H9 (cell line): Measurements from ENCODE around the gene FAM222B. TPM values are rescaled to one million over a fixed set of nuclear protein-coding genes. Genes with fewer than 3 reads are reported as not detected.

Experiments used
- DNase-seq: peaks from one replicate; pipeline ENCODE4 v3.0.0-alpha.2; 2017
- H2AFZ ChIP-seq: one replicate; pipeline ENCODE4 v1.6.1; 2013; ENCODE audit warnings: mild to moderate bottlenecking, low read length, control low read depth, moderate library complexity
- H2AK5ac ChIP-seq: 2 replicates; pipeline ENCODE4 v1.6.1; 2013; ENCODE audit warnings: low read length, control low read depth, mixed read lengths; ENCODE audit not compliant: insufficient read length
- H2BK120ac ChIP-seq: one replicate; pipeline ENCODE4 v1.6.1; 2013; ENCODE audit warnings: low read depth, mild to moderate bottlenecking, low read length, control low read depth, inconsistent platforms; ENCODE audit not compliant: poor library complexity, severe bottlenecking
- H2BK12ac ChIP-seq: 2 replicates; pipeline ENCODE4 v1.6.1; 2013; ENCODE audit warnings: low read length, control low read depth, mixed read lengths, low read depth; ENCODE audit not compliant: insufficient read length
- H2BK15ac ChIP-seq: 2 replicates; pipeline ENCODE4 v1.6.1; 2013; ENCODE audit warnings: low read depth, low read length, control low read depth
- H2BK20ac ChIP-seq: one replicate; pipeline ENCODE4 v1.6.1; 2013; ENCODE audit warnings: low read depth, mild to moderate bottlenecking, low read length, control low read depth, inconsistent platforms; ENCODE audit not compliant: poor library complexity, severe bottlenecking
- H2BK5ac ChIP-seq: 2 replicates; pipeline ENCODE4 v1.6.1; 2013; ENCODE audit warnings: low read length, control low read depth, mixed read lengths; ENCODE audit not compliant: insufficient read length
- H3K14ac ChIP-seq: 2 replicates; pipeline ENCODE4 v1.6.1; 2013; ENCODE audit warnings: low read length, control low read depth; ENCODE audit not compliant: insufficient read depth
- H3K18ac ChIP-seq: 2 replicates; pipeline ENCODE4 v1.6.1; 2013; ENCODE audit warnings: low read depth, mild to moderate bottlenecking, mixed read lengths, low read length, control low read depth; ENCODE audit not compliant: insufficient read length
- H3K23ac ChIP-seq: 2 replicates; pipeline ENCODE4 v1.6.1; 2013; ENCODE audit warnings: low read length, control low read depth, mixed read lengths, low read depth; ENCODE audit not compliant: insufficient read length
- H3K23me2 ChIP-seq: 2 replicates; pipeline ENCODE4 v1.6.1; 2013; ENCODE audit warnings: low read depth, mild to moderate bottlenecking, mixed read lengths, low read length, control low read depth; ENCODE audit not compliant: insufficient read length, poor library complexity, severe bottlenecking
- H3K27ac ChIP-seq: 2 replicates; pipeline ENCODE4 v1.5.1; 2013; ENCODE audit warnings: low read length, control low read depth, mixed read lengths, low read depth; ENCODE audit not compliant: insufficient read length
- H3K27me3 ChIP-seq: 2 replicates; pipeline ENCODE4 v1.6.1; 2013; ENCODE audit warnings: low read length, control low read depth, inconsistent platforms; ENCODE audit not compliant: insufficient read depth
- H3K4ac ChIP-seq: 2 replicates; pipeline ENCODE4 v1.6.1; 2013; ENCODE audit warnings: low read depth, mild to moderate bottlenecking, control low read depth, inconsistent platforms, low read length, moderate library complexity
- H3K4me1 ChIP-seq: 2 replicates; pipeline ENCODE4 v1.6.1; 2013; ENCODE audit warnings: low read length, control low read depth, inconsistent platforms; ENCODE audit not compliant: insufficient read depth
- H3K4me2 ChIP-seq: 2 replicates; pipeline ENCODE4 v1.6.1; 2013; ENCODE audit warnings: low read length, control low read depth, mixed read lengths; ENCODE audit not compliant: insufficient read length, insufficient read depth
- H3K56ac ChIP-seq: 2 replicates; pipeline ENCODE4 v1.6.1; 2013; ENCODE audit warnings: low read depth, mild to moderate bottlenecking, mixed read lengths, low read length, control low read depth; ENCODE audit not compliant: insufficient read length
- H3K79me1 ChIP-seq: 2 replicates; pipeline ENCODE4 v1.6.1; 2013; ENCODE audit warnings: low read depth, mild to moderate bottlenecking, moderate library complexity, low read length, control low read depth, inconsistent platforms; ENCODE audit not compliant: insufficient read depth, poor library complexity, severe bottlenecking
- H3K79me2 ChIP-seq: 2 replicates; pipeline ENCODE4 v1.6.1; 2013; ENCODE audit warnings: low read length, control low read depth, inconsistent platforms; ENCODE audit not compliant: insufficient read depth
- H3K9ac ChIP-seq: 2 replicates; pipeline ENCODE4 v1.6.1; 2013; ENCODE audit warnings: low read length, control low read depth, mixed read lengths; ENCODE audit not compliant: insufficient read length; ENCODE audit errors: extremely low read depth
- H3K9me3 ChIP-seq: one replicate; pipeline ENCODE4 v1.6.1; 2013; ENCODE audit warnings: low read depth, low read length, inconsistent platforms; ENCODE audit not compliant: control insufficient read depth
- H3T11ph ChIP-seq: one replicate; pipeline ENCODE4 v1.6.1; 2013; ENCODE audit warnings: mild to moderate bottlenecking, low read length, control low read depth, inconsistent platforms
- H4K20me1 ChIP-seq: one replicate; pipeline ENCODE4 v1.6.1; 2013; ENCODE audit not compliant: control insufficient read depth, insufficient read length, insufficient read depth
- H4K5ac ChIP-seq: 2 replicates; pipeline ENCODE4 v1.6.1; 2013; ENCODE audit warnings: low read depth, mild to moderate bottlenecking, mixed read lengths, low read length, control low read depth; ENCODE audit not compliant: insufficient read length
- H4K8ac ChIP-seq: replicated peaks from 2 replicates; pipeline ENCODE4 v1.6.1; 2013; ENCODE audit warnings: low read length, control low read depth, mixed read lengths, low read depth; ENCODE audit not compliant: insufficient read length
- H4K91ac ChIP-seq: 2 replicates; pipeline ENCODE4 v1.6.1; 2013; ENCODE audit warnings: low read depth, mild to moderate bottlenecking, moderate library complexity, mixed read lengths, low read length, control low read depth; ENCODE audit not compliant: insufficient read length
- H3K27ac Mint-ChIP-seq, 3 experiments: 2 replicates in 2 of 3; 3 replicates in 1 of 3; pipeline ENCODE4 v1.8.0; 2020 to 2021; ENCODE audit warnings: mixed read lengths in 3 of 3, mild to moderate bottlenecking in 1 of 3, moderate library complexity in 1 of 3
- H3K27me3 Mint-ChIP-seq: 2 replicates; pipeline ENCODE4 v1.8.0; 2021; ENCODE audit warnings: low read depth, mild to moderate bottlenecking, moderate library complexity, mixed read lengths
- H3K36me3 Mint-ChIP-seq, 3 experiments: 2 replicates in 2 of 3; 3 replicates in 1 of 3; pipeline ENCODE4 v1.8.0; 2020 to 2021; ENCODE audit warnings: low read depth in 3 of 3, mixed read lengths in 3 of 3; ENCODE audit not compliant: insufficient read depth in 1 of 3
- H3K4me1 Mint-ChIP-seq, 2 experiments: 2 replicates each; pipeline ENCODE4 v1.8.0; 2020; ENCODE audit warnings: mixed read lengths in 2 of 2
- H3K4me3 Mint-ChIP-seq, 2 experiments: 2 replicates in 1 of 2; 3 replicates in 1 of 2; pipeline ENCODE4 v1.8.0; 2020 to 2021; ENCODE audit warnings: mild to moderate bottlenecking in 2 of 2, mixed read lengths in 2 of 2, moderate library complexity in 1 of 2
- H3K9me3 Mint-ChIP-seq, 2 experiments: 2 replicates in 1 of 2; 3 replicates in 1 of 2; pipeline ENCODE4 v1.8.0; 2020; ENCODE audit warnings: mild to moderate bottlenecking in 2 of 2, mixed read lengths in 2 of 2, moderate library complexity in 1 of 2
- CTCF ChIP-seq: fragments of 200-600 bp; sonication (generic); conservative IDR thresholded peaks from 3 replicates; pipeline ENCODE4 v1.8.0; 2021; ENCODE audit warnings: antibody characterized with exemption, mild to moderate bottlenecking
- WGBS: extraction: QIAGEN DNeasy Blood & Tissue Kit; methylation state at CpG from one replicate; pipeline ENCODE4 v1.1.7; 2013; ENCODE audit warnings: missing lambda C conversion rate, low lambda C conversion rate, mixed read lengths; ENCODE audit not compliant: insufficient read length; ENCODE audit errors: extremely low coverage; 5-methylcytosine and 5-hydroxymethylcytosine counted together
- total RNA-seq: library from RNA; stranded (reverse); gene quantifications from 2 replicates; pipeline ENCODE4 v1.2.1, GENCODE V29; 2021

FAM222B gene
- total RNA-seq, 1 experiment from 2014 or later, result 76.1 TPM

DNA sequence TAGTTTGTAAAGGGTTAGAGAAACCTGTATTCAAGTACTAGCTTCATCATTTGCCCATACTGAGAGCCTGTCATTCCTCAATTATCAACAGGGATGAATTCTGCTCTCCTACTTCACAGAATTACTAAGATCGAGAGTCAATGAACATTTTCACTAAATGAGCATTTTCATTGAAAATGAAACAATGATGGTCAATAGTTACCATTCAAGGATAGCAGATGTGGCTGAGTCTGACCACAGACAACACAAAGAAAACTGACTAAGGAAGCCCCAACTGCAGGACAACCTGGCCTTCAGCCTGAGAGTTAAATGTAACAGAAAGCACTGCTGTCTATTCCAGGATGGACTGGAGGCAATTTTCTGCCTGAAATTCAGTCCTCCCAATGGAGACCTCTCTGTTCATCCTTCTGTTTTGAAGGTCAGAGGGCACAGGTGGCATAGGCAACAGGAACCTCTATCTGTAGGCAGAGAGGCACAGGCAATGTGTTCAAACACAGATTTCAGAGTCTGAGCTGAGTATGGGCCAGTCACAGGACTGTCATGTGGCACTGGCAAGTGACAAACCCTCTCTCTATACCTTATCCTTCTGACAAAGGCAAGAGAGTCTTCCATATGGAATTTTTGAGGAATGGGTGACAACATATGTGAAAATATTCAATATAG, 79.3 kb downstream of the FAM222B start:
- H3K9me3 Mint-ChIP-seq, result no peaks in the 10 kb centered on the region
- H3K36me3 Mint-ChIP-seq, result peaks cover 31 to 45% (median 43%) of the 10 kb centered on the region in 3 experiments; a peak in 6 of 7 replicates
- no peak overlapping the region for H4K8ac ChIP-seq
- H3T11ph ChIP-seq, result no peak overlapping the region
- no peak overlapping the region for H3K27ac Mint-ChIP-seq
- no peaks in the 10 kb centered on the region for H3K79me1 ChIP-seq
- no peak overlapping the region for H4K91ac ChIP-seq
- H2AFZ ChIP-seq, result no peak overlapping the region
- no peaks in the 10 kb centered on the region for H4K20me1 ChIP-seq
- H3K27me3 Mint-ChIP-seq, result no peaks in the 10 kb centered on the region
- no peaks in the 10 kb centered on the region for H3K9me3 ChIP-seq
- no peak overlapping the region for H3K14ac ChIP-seq
- WGBS, result no CpG with 5 or more reads among the region's 1 CpG
- H2BK20ac ChIP-seq, result no peak overlapping the region
- no peak for DNase-seq
- no peak overlapping the region for H2BK12ac ChIP-seq
- no peak overlapping the region for H3K4ac ChIP-seq
- H3K9ac ChIP-seq, result no peak overlapping the region
- H3K4me2 ChIP-seq, result no peak overlapping the region
- no peak overlapping the region for H2BK15ac ChIP-seq
- 0 out of 2 replicates have a peak, but pooled peaks cover 2% of the 10 kb centered on the region for H3K79me2 ChIP-seq
- H3K4me1 ChIP-seq, result peaks cover 3% of the 10 kb centered on the region; the same call in 1 of the 2 replicates
- no peak overlapping the region for H3K27ac ChIP-seq
- no peak for TF ChIP-seq CTCF
- no peak overlapping the region for H4K5ac ChIP-seq
- H3K23me2 ChIP-seq, result no peaks in the 10 kb centered on the region
- H3K27me3 ChIP-seq, result no peaks in the 10 kb centered on the region
- no peak overlapping the region for H3K23ac ChIP-seq
- H3K18ac ChIP-seq, result no peak overlapping the region
- no peak overlapping the region for H2BK120ac ChIP-seq
- peaks cover 36% of the 10 kb centered on the region in 2 experiments for H3K4me1 Mint-ChIP-seq
- no peak overlapping the region for H3K56ac ChIP-seq
- no peak overlapping the region for H2AK5ac ChIP-seq
- no peak overlapping the region for H2BK5ac ChIP-seq
- no peak overlapping the region for H3K4me3 Mint-ChIP-seq
